HG02642 (cell line): Measurements from ENCODE around the gene PRLR.
A peak's percentile ranks its signal among the peaks of the same experiment; 100 is the strongest.

Experiments
- ATAC-seq: cut with Tn5 transposase; IDR thresholded peaks from one replicate; pipeline ENCODE4 v1.9.1; 2021; ENCODE audit warnings: mild to moderate bottlenecking; ENCODE audit not compliant: unreplicated experiment, poor library complexity

Gene PRLR

DNA sequence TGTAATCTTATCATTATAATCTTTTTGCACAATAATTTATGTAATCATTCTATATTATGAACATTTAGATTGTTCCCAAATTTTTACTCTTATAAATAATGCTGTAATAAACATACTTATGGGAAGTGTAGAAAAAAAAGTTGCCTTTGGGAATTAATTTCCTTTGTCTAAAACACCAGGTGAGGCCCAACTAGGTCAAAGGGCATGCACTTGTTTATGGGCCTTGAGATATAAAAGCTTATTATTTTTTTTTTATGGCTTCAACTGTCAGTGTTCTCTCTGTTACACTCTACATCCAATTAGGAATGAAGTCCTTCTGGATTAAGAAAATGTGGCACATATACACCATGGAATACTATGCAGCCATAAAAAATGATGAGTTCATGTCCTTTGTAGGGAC, 6.5 kb upstream of the PRLR start:
- ATAC-seq, result no peak

DNA sequence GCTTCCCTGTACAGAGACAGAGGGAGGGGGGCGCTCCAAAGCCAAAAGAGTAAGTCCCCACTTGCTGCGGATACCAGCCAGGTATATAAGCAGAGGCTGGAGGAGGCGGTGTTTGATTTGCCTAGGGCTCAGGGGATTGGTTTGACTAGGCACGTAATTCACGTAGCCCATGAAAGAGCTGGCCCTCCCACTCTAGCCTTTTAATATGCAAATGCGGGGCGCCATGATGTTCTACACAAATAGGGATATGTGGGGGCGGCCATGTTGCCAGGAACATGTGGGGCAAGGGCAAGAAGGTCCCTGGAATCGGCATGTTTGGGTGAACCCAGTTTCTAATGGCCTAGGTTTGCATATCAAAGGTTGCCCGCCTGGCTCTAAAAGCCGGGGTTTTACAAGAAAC, 3.3 kb upstream of the PRLR start:
- ATAC-seq, result no peak

DNA sequence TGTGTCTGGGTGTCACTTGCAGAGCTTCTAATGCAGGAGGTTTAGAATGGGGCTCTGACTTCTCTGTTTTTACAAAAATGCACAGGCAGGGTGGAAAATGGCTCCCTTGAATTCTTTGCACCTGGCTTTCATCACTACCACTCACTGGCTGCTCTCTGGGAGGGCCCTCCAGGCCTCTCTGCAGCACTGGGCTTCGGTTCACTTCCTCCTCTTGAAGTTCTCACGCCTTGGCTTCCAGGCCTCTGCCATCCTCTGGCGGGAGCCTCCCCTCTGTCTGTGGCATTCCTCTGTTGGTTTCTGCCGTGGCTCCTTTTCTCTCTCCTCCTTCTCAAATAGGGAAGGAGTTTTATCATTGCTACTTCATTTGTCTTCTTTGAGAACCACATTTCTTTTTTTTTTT, 2.8 kb upstream of the PRLR start:
- no peak for ATAC-seq

DNA sequence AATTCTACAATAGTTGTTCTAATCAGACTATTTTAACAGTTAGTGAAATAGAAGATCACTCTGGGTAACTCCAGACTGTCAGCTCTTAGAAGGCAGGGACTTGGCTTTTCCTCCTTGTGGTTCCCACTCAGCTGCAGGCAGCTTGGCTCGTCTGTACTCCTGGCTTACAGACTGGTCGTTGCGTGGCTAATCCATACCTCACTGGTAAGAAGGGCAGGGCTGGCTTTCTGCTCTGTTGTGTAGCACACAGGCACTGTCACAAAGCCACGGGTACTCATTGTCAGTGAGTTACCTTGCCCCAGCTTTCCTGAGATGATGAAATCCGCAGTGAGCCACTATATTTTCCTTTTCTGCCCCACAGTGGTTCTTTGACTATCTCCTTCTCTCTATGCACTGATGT, 1.8 kb upstream of the PRLR start:
- no peak for ATAC-seq

DNA sequence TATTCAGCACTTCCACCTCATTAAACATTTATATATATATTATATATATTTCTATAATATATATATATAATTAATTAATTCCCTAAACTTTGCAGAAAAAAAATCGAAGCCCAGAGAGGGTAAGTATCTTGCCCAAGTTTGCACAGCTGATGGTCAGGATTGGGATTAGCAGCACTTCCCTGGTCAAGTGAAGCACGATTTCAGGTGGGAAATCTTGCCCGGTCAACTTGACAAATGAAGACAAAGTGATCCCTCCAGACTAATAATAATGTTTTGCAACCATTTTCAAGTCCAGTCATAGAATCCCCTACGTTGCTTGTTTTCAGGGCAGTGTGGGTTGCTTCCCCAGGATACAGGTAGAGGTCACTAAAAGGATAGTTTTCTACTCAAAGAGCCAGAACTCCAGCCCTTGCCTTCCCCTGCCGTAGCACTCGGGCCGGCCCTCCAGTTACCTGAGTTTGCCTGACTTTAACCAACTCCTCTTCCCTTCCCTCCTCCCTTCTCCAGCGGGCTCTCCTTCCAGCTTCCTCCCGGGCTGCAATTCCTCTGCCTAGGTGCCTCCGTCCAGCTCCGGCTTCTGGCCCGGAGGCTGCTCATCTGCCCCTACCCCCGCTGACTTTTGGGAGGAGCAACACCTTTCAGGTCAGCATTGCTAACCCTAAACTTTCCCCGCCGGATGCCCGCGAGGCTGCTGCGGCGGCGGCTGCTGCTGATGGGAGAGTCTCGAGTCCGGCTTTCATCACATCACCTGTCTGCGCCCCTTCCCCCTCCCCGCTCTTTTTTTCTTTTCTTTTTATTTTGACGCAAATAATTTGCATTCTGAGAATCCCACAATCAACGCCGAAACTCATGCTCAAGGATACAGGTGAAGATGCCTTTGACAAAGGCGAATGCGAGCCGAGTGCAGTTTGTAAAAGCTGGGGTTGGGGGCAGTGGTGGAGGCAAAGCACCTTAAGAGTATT, 930 bp downstream of the PRLR start:
- peak; percentile 55 for ATAC-seq

DNA sequence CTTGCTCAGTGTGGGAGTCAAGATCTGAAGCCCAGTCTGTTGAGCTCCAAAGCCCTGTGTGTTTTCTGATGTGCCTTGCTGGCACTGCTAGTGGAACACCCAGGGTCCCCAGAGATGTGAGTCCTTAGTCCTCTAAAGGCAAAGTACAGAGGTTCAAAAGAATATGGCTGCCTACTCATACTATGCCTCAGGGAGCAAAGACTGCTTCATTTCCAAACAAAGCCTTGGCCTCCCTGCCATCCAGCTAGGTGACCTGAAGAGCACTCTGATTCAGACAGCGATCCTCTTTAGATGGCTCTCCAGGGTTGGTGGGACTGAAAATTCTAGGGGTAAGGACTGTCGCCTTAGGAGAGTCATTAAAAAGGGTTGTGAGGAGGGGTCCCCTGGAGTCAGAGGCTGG, 2.0 kb downstream of the PRLR start:
- no peak for ATAC-seq

DNA sequence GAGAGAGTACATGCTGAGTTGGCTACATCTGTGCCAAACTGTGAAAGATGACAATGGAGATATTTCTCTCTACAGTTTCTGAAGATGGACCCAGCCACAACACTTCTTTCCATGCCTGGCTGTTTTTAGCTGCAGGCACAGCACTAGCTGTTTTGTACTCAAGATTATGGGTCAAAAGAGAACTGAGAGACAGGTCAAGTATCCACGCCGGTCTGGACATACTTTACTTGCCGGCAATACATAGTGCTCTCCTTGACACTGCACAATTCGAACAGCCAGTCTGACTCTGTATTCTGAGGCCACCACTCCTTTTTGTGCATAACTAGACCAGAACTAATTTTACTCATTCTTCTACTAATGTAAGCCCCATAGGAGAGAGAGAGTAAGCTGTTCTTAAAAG, 2.6 kb downstream of the PRLR start:
- no peak for ATAC-seq

DNA sequence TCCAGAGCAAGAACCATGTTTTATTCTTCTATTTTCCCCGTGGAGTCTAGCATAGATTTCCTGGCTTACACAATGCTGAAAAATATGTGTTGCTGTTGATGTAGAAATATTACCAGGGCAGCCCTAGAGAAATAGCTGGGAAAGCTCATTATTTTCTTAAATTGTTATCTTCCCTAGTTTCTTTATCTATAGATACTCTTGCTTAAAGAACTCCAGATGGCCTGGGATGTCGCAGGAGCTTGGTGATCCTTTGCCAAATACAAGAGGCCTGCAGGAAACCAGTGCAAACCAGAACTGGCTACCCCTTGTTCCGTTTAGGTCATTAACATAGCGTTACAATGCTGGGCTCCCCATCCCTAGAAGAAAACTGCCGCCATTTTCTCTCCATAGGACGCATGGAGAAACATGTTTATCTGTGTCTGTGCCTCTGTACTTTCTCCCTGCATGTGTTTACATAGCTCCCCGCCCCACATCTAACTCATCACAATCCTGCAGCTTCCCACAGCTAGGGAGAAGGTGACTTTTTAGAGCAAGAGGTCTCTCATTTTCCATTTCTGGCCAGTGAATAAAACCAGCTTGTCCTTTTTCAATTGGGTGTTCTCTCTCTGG, 6.4 kb downstream of the PRLR start:
- ATAC-seq, result no peak

DNA sequence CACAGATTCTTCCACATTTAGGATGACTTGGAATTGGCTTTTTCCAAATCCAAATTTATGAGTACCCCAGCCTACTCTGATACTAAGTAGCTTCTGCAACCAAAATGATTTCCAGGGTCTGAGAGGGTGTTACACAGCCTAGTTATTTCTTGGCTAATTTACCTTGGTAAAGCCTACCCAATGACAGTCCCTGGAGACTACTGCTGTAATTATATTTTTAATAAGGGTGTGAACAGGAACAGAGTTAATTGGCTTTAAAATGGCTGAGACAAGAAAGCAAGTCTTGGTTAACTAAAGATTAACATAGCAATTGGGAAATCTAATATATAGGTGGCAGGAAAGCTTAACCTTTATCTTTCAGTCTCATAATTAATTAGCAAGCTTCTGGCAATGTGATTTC, 9.3 kb downstream of the PRLR start:
- ATAC-seq, result no peak

DNA sequence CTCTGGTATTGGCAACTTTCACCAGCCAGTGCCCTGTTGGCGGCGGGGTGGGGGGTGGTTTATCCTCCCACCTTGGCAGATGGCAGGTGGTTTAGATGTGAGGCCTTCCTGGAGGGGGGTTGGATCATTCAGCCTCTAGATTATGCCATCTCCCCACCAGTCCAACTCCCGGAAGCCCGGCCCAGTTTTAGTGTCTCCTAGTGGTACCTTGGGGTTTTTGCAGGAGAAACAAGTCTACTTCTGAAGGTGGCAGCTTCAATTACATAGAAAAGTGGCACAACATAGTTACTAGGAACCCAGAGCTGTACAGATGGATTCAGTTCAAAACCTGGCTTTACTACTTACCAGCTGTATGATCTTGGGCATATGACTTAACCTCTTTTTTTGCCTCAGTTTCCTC, 11.3 kb downstream of the PRLR start:
- no peak for ATAC-seq

DNA sequence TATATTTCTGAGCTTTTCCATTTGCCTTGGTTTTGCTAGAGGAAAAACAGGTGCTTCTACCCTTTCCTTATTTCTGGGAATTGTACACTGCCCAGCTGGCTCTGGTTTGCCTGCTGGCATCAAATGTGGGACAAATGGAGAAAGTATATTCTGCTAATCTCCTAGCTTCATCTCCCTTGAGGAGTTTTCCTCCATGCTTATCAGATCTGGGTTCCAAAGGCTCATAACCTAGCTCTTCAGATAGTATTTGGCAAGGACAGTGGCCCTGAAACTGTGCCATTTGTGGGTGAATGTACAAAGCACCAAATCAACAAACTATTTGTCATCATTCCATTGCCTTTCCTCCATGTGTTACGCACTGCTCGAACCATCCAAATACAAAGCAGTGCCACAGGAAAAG, 16.2 kb downstream of the PRLR start:
- ATAC-seq, result no peak

DNA sequence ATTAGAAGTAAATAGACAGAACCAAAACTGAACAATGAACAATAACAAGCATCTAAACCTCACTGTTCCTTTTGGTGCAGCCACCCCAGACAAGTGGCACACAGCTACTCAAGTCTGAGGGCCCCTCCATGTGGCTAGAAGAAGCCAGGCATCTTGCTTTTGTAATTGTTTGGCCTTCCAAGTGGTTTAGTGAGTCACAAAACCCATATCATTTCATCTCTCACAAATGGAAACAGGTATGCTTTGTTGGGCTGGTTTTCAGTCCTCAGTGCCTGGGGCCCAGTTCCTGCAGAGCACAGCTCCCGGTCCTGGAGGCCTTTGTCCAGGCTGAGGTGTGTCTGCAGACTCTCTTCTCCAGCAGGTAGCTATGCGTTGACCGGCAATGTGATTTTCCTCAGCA, 16.7 kb downstream of the PRLR start:
- ATAC-seq, result no peak

DNA sequence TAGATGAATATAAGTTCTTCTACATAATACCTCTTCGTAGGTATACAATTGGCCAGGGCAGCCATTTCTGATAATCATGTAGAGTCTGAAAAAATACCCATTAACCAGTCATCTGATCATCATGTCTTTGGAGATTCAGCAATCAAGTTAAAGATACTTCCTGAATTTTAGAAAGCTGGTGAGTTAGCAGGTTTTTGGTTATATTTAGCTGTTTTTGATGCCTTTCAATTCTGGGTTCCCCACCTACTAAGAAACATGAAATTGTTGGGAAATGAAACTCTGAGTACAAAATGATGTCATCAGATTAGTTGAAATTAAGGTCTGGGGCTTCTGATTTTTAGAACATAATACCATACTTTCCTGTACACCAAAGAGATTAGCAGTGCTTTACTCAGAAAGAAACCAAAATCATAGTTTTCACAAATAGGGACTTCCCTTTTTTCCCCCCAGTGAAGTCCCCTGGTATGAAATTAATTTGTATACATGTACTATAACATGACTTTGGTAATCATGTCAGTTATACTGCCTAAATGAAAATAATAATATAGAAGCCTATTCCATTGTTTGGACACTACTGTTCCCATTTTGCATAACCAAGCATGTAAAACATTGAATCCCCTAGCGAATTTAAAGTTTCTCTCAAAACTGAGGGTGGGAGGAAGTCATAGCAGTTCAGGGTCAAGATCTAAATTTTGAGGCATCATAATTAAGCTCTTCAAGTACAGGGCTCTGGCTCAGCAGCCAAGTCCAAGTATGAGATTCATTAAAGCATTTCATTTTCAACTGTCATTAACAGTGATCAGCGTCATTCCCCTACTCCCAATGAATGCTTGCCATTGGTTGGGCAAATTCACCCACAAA, 17.9 kb downstream of the PRLR start:
- ATAC-seq, result peak; percentile 66

DNA sequence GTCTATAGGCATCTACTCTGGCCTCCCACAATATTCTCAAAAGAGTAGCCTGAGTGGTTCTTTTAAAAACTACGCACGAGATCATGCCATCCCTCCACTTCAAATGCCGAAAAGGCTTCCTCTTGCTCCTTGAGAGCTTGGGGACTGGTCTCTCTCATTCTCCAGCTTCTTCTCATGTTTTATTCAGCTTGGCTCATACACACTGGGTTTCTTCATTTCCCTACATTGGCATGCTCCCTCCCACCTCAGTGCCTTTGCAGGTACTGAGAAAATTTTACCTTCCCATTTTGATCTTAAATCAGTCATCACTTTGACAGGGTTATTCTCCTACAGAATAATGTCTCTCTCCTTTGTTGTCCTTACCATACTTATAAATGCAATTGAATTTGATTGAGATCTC, 20.4 kb downstream of the PRLR start:
- no peak for ATAC-seq

DNA sequence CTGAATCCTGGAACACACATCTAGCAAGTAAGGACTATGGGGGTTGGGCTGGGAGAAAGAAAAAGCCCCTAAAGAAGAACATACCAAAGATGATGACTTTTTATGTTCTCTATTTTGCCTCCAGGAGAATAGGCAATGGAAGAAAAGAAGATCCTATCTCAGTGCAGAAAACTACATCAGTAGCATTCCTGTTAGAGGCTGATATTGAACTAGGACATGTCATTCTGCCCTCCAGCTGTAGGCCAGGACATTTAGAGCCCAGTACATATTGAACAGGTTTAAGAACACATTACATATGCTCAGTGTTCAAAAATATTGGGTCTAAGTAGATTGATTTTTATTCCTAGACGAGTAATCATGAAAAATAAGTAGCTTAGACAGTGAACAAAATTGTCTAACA, 24.7 kb downstream of the PRLR start:
- ATAC-seq, result no peak

DNA sequence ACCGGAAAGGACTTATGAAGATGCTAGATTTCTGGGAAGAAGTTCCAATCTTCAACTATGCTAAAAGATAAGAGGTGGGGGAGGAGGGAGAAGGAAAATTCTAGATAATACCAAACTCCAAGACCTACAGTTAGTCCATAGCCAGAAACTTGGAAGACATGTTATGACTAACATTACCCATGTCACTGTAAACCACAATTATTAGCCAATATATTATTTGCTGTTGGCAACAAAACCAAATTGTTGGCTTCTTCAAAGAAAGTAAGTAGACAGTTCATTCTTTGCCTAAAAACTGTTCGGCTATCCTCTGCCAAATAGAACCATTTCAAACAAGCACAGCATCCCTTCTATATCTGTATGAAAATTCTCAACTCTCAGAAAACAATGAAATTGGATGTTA, 25.1 kb downstream of the PRLR start:
- ATAC-seq, result no peak

DNA sequence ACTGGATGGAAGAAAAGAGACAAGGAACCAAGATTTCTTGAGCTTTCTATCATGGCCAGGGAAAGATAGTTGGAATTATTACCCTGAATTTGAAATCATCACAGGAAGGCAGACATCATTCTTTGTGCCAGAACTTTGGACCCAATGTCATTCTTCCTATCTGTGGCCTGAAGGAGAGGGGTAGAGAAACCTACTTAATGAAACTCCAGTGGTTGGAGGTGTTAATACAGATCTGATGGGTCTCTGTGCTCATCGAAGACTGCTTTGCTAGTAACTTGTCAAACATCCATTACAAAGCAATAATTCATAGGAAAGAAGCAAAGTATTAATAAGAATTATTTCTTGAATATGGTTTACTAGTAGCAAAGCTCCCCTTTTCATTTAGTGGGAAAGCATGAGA, 26.9 kb downstream of the PRLR start:
- no peak for ATAC-seq

DNA sequence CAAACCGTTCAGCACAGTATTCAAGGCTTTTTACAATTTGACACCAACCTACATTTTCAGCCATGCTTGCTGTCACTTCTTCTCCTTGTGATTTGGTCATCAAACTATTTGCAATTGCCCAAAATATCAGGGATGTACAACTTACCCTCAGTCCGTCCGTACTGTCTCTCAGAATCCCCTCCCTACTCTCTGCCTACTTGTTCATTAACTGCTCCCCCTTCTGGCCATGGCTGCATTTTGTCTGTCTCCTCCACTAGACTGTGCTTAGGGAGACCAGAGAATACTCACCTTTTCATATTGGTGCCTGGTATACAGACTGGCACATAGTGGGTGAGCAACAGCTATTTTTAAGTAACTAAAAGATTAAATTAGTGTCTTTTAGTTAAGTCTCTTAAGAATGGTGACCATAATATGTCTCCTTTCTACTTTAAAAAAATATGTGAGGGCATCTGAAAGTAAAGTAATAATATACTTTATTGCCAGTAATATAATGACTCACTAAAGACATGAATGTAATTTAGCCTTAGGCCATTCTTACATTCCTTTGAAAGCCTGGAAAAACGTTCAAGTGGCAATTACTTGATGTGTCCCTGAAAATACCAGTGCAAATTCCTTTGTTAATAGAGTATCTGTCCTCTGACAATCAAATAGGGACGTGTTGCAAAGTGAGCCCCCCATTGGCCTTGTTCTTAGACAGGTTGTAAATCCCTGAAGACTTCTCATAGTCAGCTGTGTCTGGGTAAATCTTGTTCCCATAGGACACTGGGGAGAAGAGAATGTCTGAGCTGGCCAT, 27.8 kb downstream of the PRLR start:
- ATAC-seq, result peak; percentile 91

DNA sequence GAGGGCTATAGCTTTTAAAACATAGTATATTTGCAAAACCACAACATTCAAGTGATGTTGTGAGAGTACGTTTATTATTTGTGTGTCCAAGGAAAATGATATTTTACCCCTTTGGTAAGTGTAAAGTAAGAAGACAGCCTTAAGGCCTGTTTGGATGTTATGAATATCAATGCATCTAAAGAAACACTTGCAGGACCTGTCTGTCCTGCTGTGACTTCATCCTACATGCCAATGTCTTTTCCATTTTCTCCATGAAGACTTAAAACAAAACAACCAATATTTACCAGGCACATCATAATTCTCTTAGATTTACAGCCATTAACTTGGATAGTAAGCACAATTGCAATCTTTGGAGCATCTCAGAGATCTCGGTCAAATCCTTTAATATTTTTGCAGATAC, 29.0 kb downstream of the PRLR start:
- no peak for ATAC-seq

DNA sequence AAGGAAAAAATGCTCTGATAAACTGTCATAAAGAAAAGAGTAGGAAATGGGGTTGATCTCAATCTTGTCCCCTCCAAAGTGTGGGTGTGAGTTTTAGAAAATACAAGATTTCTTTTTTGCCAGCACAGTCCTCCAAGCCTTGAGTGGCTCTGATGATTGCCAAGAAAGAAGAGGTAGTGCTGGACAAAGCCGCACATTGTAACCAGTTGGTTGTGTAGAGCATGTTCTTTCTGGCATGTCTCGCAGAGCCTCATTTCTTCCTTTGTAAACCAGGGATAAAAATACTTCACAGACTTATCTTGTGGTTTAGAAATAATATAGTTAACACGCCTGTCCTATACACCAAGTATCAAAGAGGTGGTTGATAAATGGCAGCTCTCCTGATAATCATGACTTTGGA, 30.4 kb downstream of the PRLR start:
- ATAC-seq, result no peak
